ENCODE data around the gene SYNDIG1.

Gene SYNDIG1

GRCh38 chr20:24572140-24572539 is 102.7 kb downstream of the SYNDIG1 start:
- DNase-seq = no peak

- no peak for DNase-seq
Observed at GRCh38 chr20:24572862-24573261, 103.4 kb downstream of the SYNDIG1 start.

GRCh38 chr20:24573557-24573956 is 104.1 kb downstream of the SYNDIG1 start:
- no peak for DNase-seq

- DNase-seq = no peak
Observed at GRCh38 chr20:24574307-24574706, 104.9 kb downstream of the SYNDIG1 start.

GRCh38 chr20:24574797-24575196 is 105.4 kb downstream of the SYNDIG1 start:
- no peak for DNase-seq

GRCh38 chr20:24575811-24576210 is 106.4 kb downstream of the SYNDIG1 start:
- DNase-seq = no peak

- no peak for DNase-seq
Observed at GRCh38 chr20:24576447-24576846, 107.0 kb downstream of the SYNDIG1 start.

GRCh38 chr20:24577271-24577909 is 108.0 kb downstream of the SYNDIG1 start:
- no peak for DNase-seq

GRCh38 chr20:24578567-24579415 is 109.4 kb downstream of the SYNDIG1 start:
- no peak for DNase-seq

GRCh38 chr20:24579475-24579874 is 110.0 kb downstream of the SYNDIG1 start:
- no peak for DNase-seq

GRCh38 chr20:24580006-24580405 is 110.6 kb downstream of the SYNDIG1 start:
- DNase-seq = no peak

- no peak for DNase-seq
Observed at GRCh38 chr20:24580855-24581254, 111.4 kb downstream of the SYNDIG1 start.

- no peak for DNase-seq
Observed at GRCh38 chr20:24581443-24582170, 112.2 kb downstream of the SYNDIG1 start.

- DNase-seq = no peak
Observed at GRCh38 chr20:24582373-24583168, 113.1 kb downstream of the SYNDIG1 start.

- no peak for DNase-seq
Observed at GRCh38 chr20:24583169-24583792, 113.9 kb downstream of the SYNDIG1 start.

- no peak for DNase-seq
Observed at GRCh38 chr20:24584078-24584477, 114.6 kb downstream of the SYNDIG1 start.

- no peak for DNase-seq
Observed at GRCh38 chr20:24584538-24585356, 115.3 kb downstream of the SYNDIG1 start.

GRCh38 chr20:24585796-24586522 is 116.5 kb downstream of the SYNDIG1 start:
- no peak for DNase-seq

- no peak for DNase-seq
Observed at GRCh38 chr20:24586523-24586840, 117.1 kb downstream of the SYNDIG1 start.

- DNase-seq = no peak
Observed at GRCh38 chr20:24587384-24588046, 118.1 kb downstream of the SYNDIG1 start.
